Bronchial epithelial cell (primary cell): ENCODE measurements around the gene DOCK8. TPM values are rescaled to one million over a fixed set of nuclear protein-coding genes. Genes with fewer than 3 reads are reported as not detected.
"Not testable (repeated sequence)": the region's sequence is repeated elsewhere in the genome, so short reads cannot be mapped to it uniquely, and the experiment has no call there.

Experiments
- DNase-seq: peaks from one replicate; pipeline ENCODE4 v3.0.0-alpha.2; 2010; ENCODE audit warnings: low read depth
- FAIRE-seq: peaks from 2 replicates; lab custom pipeline; 2011; peaks lifted over from hg19 to GRCh38; lab: Jason Lieb, UNC
- H3K27me3 ChIP-seq: 2 replicates; pipeline ENCODE4 v1.5.1; 2011; ENCODE audit warnings: low read length; ENCODE audit not compliant: control insufficient read depth, insufficient read depth
- H3K36me3 ChIP-seq: 2 replicates; pipeline ENCODE4 v1.5.1; 2011; ENCODE audit warnings: low read length; ENCODE audit not compliant: control insufficient read depth, insufficient read depth
- H3K4me3 ChIP-seq: 2 replicates; pipeline ENCODE4 v1.5.1; 2011; ENCODE audit warnings: mild to moderate bottlenecking, low read depth, low read length, control low read depth
- total RNA-seq: library from RNA; depleted of rRNA; stranded (reverse); fragments of >200 nt; gene quantifications from 2 replicates; pipeline ENCODE4 v1.2.1, GENCODE V29; 2014
- TF ChIP-seq, protein P1 (sequence below): IDR thresholded peaks from 2 replicates; pipeline ENCODE4 v1.5.1; 2011; ENCODE audit warnings: mild to moderate bottlenecking, moderate library complexity, low read length, control low read depth, inconsistent platforms; ENCODE audit not compliant: insufficient read depth, severe bottlenecking

Gene DOCK8
- total RNA-seq, 1 donor from 2014 or later = 0.26 TPM

GRCh38 chr9:405341-405740 lies 190.7 kb downstream of the DOCK8 start:
- TF ChIP-seq, protein P1, sequence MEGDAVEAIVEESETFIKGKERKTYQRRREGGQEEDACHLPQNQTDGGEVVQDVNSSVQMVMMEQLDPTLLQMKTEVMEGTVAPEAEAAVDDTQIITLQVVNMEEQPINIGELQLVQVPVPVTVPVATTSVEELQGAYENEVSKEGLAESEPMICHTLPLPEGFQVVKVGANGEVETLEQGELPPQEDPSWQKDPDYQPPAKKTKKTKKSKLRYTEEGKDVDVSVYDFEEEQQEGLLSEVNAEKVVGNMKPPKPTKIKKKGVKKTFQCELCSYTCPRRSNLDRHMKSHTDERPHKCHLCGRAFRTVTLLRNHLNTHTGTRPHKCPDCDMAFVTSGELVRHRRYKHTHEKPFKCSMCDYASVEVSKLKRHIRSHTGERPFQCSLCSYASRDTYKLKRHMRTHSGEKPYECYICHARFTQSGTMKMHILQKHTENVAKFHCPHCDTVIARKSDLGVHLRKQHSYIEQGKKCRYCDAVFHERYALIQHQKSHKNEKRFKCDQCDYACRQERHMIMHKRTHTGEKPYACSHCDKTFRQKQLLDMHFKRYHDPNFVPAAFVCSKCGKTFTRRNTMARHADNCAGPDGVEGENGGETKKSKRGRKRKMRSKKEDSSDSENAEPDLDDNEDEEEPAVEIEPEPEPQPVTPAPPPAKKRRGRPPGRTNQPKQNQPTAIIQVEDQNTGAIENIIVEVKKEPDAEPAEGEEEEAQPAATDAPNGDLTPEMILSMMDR = no peak
- no peaks in the 10 kb centered on the region for H3K36me3 ChIP-seq
- H3K27me3 ChIP-seq = no peaks in the 10 kb centered on the region
- no peak for FAIRE-seq
- DNase-seq = no peak
- no peak overlapping the region for H3K4me3 ChIP-seq

GRCh38 chr9:406886-407654 lies 192.4 kb downstream of the DOCK8 start:
- no peaks in the 10 kb centered on the region for H3K36me3 ChIP-seq
- DNase-seq = peak; percentile 18

DNA sequence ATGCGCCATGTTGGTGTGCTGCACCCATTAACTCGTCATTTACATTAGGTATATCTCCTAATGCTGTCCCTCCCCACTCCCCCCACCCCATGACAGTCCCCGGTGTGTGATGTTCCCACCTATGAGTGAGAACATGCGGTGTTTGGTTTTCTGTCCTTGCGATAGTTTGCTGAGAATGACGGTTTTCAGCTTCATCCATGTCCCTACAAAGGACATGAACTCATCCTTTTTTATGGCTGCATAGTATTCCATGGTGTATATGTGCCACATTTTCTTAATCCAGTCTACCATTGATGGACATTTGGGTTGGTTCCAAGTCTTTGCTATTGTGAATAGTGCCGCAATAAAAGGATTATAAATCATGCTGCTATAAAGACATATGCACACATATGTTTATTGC lies 195.0 kb downstream of the DOCK8 start:
- H3K27me3 ChIP-seq, DNase-seq, H3K4me3 ChIP-seq, FAIRE-seq, H3K36me3 ChIP-seq: not testable (repeated sequence)

More at GRCh38 chr9:406886-407654, 192.4 kb downstream of the DOCK8 start:
- TF ChIP-seq, protein P1 = peak; percentile 36
- H3K27me3 ChIP-seq = no peaks in the 10 kb centered on the region
- FAIRE-seq = no peak
- H3K4me3 ChIP-seq = no peak overlapping the region

DNA sequence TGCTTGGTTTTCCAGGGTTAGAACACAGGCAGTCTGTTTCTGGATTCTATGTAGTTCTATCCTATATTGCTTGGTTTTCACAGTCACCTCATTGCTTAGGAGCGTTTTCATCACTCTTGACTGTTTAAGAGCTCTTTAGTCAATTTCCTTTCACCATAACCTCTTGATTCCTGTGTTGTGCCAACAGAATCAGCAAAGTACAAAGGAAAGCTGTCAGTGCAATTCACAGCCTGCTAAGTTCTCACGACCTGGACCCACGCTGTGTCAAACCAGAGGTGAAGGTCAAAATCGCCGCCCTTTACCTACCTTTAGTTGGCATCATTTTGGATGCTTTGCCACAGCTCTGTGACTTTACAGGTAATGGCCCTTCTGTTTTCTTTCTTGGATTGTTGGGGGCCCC lies 199.9 kb downstream of the DOCK8 start:
- TF ChIP-seq, protein P1 = no peak
- Histone ChIP-seq H3K36me3 (no peaks in the 10 kb centered on the region), H3K4me3 (no peak overlapping the region), H3K27me3 (no peaks in the 10 kb centered on the region)
- FAIRE-seq (no peak), DNase-seq (no peak)

- DNase-seq = peak; percentile 53
- H3K4me3 ChIP-seq = no peak overlapping the region
- TF ChIP-seq, protein P1 = no peak
- H3K36me3 ChIP-seq = no peaks in the 10 kb centered on the region
- H3K27me3 ChIP-seq = no peaks in the 10 kb centered on the region
- no peak for FAIRE-seq
These were observed 205.0 kb downstream of the DOCK8 start for GRCh38 chr9:419571-420171.

DNA sequence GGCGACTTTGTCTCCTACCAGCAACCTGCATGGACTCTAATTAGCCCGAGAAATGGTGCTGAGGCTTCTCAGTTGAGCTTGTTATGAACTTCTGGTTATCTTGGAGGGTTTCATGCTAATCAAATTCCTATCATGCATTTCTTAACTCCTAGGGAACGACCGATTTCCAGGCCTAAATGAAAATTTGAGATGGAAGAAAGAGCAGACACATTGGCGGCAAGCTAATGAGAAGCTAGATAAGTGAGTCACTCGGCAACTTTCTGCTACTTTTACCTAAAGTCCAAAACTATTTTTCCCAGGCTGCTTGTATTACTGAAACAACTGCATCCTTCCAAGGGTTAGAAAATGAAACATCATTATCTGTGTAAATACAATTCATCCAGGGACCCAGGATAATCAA lies 207.2 kb downstream of the DOCK8 start:
- Histone ChIP-seq H3K27me3 (no peaks in the 10 kb centered on the region), H3K36me3 (no peaks in the 10 kb centered on the region), H3K4me3 (no peak overlapping the region)
- FAIRE-seq = no peak
- TF ChIP-seq, protein P1 = no peak
- DNase-seq = no peak
